GM12878 (cell line): ENCODE data around the gene CDC20B. TPM values are rescaled to one million over a fixed set of nuclear protein-coding genes. Genes with fewer than 3 reads are reported as not detected.

ENCODE experiments used
- ATAC-seq: fragments of 200-7000 bp; cut with Tn5 transposase; 3 replicates; pipeline ENCODE4 v1.9.1; 2020; ENCODE audit warnings: mild to moderate bottlenecking, moderate library complexity
- BruUV-seq: library from RNA; stranded (reverse); fragments of 400-500 nt; replicated peaks from 2 replicates; lab custom pipeline; 2021; lab: Mats Ljungman, UMichigan
- CTCF ChIA-PET: fragments of 300-600 bp; sonication (Branson Sonifier 250); formaldehyde crosslinking; extraction: SDS; loops from one replicate; lab custom pipeline; 2021; ENCODE audit warnings: inconsistent platforms; lab: Yijun Ruan, JAX
- POLR2A ChIA-PET: fragments of 350-600 bp; formaldehyde crosslinking; extraction: SDS; loops from one replicate; lab custom pipeline; 2021; ENCODE audit warnings: inconsistent platforms; lab: Charles Lee
- RAD21 ChIA-PET: fragments of 300-600 bp; sonication (Branson Sonifier 250); formaldehyde crosslinking; loops from one replicate; lab custom pipeline; 2023; ENCODE audit warnings: antibody characterized with exemption; ENCODE audit not compliant: unreplicated experiment; lab: Charles Lee
- SMC1A ChIA-PET: fragments of 300-600 bp; sonication (Branson Sonifier 250); formaldehyde crosslinking; loops from one replicate; lab custom pipeline; 2023; ENCODE audit not compliant: unreplicated experiment, uncharacterized antibody; lab: Charles Lee
- DNase-seq: peaks from one replicate; pipeline ENCODE4 v3.0.0-alpha.2; 2011; ENCODE audit warnings: low read depth, low spot score
- FAIRE-seq: peaks from 3 replicates; lab custom pipeline; 2011; peaks lifted over from hg19 to GRCh38; lab: Jason Lieb, UNC
- H2AFZ ChIP-seq: 2 replicates; pipeline ENCODE4 v1.6.0; 2011; ENCODE audit warnings: low read depth, low read length, control low read depth; ENCODE audit not compliant: control insufficient read depth
- H3K27ac ChIP-seq: 2 replicates; pipeline ENCODE4 v1.5.1; 2011; ENCODE audit warnings: control low read depth; ENCODE audit not compliant: control insufficient read depth, insufficient read depth
- H3K27me3 ChIP-seq, 2 experiments: replicated peaks in 1 of 2; 2 replicates each; pipeline versions ENCODE4 v1.6.0 to v1.6.1; 2011; ENCODE audit warnings: low read length in 1 of 2; ENCODE audit not compliant: control insufficient read depth in 2 of 2, insufficient read depth in 2 of 2
- H3K36me3 ChIP-seq, 2 experiments: 2 replicates each; pipeline ENCODE4 v1.5.1; 2011; ENCODE audit warnings: low read length in 1 of 2; ENCODE audit not compliant: control insufficient read depth in 2 of 2, insufficient read depth in 2 of 2
- H3K4me1 ChIP-seq: 2 replicates; pipeline ENCODE4 v1.6.1; 2011; ENCODE audit warnings: mild to moderate bottlenecking, low read length, moderate library complexity, mixed read lengths; ENCODE audit not compliant: control insufficient read depth, insufficient read depth
- H3K4me2 ChIP-seq: 2 replicates; pipeline ENCODE4 v1.6.0; 2011; ENCODE audit warnings: control low read depth; ENCODE audit not compliant: control insufficient read depth, insufficient read depth
- H3K4me3 ChIP-seq: fragments of 200-600 bp; sonication (generic); 2 replicates; pipeline ENCODE4 v1.5.1; 2016
- H3K79me2 ChIP-seq: 2 replicates; pipeline ENCODE4 v1.6.0; 2011; ENCODE audit warnings: low read length; ENCODE audit not compliant: control insufficient read depth, insufficient read depth
- H3K9ac ChIP-seq: 2 replicates; pipeline ENCODE4 v1.8.0; 2011; ENCODE audit warnings: low read length, control low read depth, mixed read lengths; ENCODE audit not compliant: control insufficient read depth, insufficient read depth
- H3K9me3 ChIP-seq: replicated peaks from 3 replicates; pipeline ENCODE4 v1.5.1; 2011; ENCODE audit warnings: mild to moderate bottlenecking, low read length; ENCODE audit not compliant: control insufficient read depth, insufficient read depth
- H4K20me1 ChIP-seq: 2 replicates; pipeline ENCODE4 v1.6.0; 2011; ENCODE audit not compliant: control insufficient read depth, insufficient read depth
- ATF7 ChIP-seq: fragments of 450-650 bp; IDR thresholded peaks from 2 replicates; pipeline ENCODE4 v1.6.1; 2016; ENCODE audit warnings: low read depth, mild to moderate bottlenecking
- CHD2 ChIP-seq: IDR thresholded peaks from 2 replicates; pipeline ENCODE4 v1.6.1; 2011; ENCODE audit warnings: low read depth, low read length, improper control_type of control experiment, borderline replicate concordance
- ESRRA ChIP-seq: IDR thresholded peaks from 2 replicates; pipeline ENCODE4 v1.6.1; 2012; ENCODE audit warnings: mild to moderate bottlenecking, low read length, improper control_type of control experiment
- ETV6 ChIP-seq, 2 experiments: fragments of 450-650 bp in 1 of 2; IDR thresholded peaks in 1 of 2; conservative IDR thresholded peaks in 1 of 2; 2 replicates each; pipeline ENCODE4 v1.6.1; 2014; ENCODE audit warnings: antibody characterized with exemption in 1 of 2, borderline replicate concordance in 1 of 2, low read depth in 1 of 2, mild to moderate bottlenecking in 1 of 2, moderate library complexity in 1 of 2
- FOS ChIP-seq: IDR thresholded peaks from 3 replicates; pipeline ENCODE4 v1.6.1; 2011; ENCODE audit warnings: borderline replicate concordance; ENCODE audit not compliant: insufficient read length; ENCODE audit errors: extremely low read depth
- HDGF ChIP-seq: fragments of 450-650 bp; IDR thresholded peaks from 2 replicates; pipeline ENCODE4 v1.6.1; 2016; ENCODE audit warnings: antibody characterized with exemption
- JUNB ChIP-seq: IDR thresholded peaks from 2 replicates; pipeline ENCODE4 v1.6.1; 2016; ENCODE audit warnings: antibody characterized with exemption, mild to moderate bottlenecking
- NR2C1 ChIP-seq: fragments of 450-650 bp; IDR thresholded peaks from 2 replicates; pipeline ENCODE4 v1.6.1; 2017; ENCODE audit warnings: antibody characterized with exemption, mild to moderate bottlenecking, moderate library complexity
- SMAD5 ChIP-seq: IDR thresholded peaks from 2 replicates; pipeline ENCODE4 v1.6.1; 2016; ENCODE audit warnings: antibody characterized with exemption, low read depth
- TAF1 ChIP-seq: IDR thresholded peaks from 2 replicates; pipeline ENCODE4 v1.6.1; 2011; ENCODE audit warnings: mild to moderate bottlenecking, low read depth, low read length, borderline replicate concordance
- WRNIP1 ChIP-seq: IDR thresholded peaks from 2 replicates; pipeline ENCODE4 v1.6.1; 2011; ENCODE audit warnings: low read depth, low read length, improper control_type of control experiment, borderline replicate concordance
- ZZZ3 ChIP-seq: IDR thresholded peaks from 2 replicates; pipeline ENCODE4 v1.6.1; 2011; ENCODE audit warnings: low read depth; ENCODE audit not compliant: control insufficient read depth, insufficient read length
- in situ Hi-C: fragments of 300-500 bp; cut with MboI; formaldehyde crosslinking; loops from 9 replicates; pipeline ENCODE4 v1.14.3; 2018; ENCODE audit warnings: mixed read lengths
- intact Hi-C: fragments of 100-400 bp; cut with micrococcal nuclease; formaldehyde crosslinking; loops from one replicate; pipeline ENCODE4 v1.14.2; 2022; ENCODE audit not compliant: unreplicated experiment
- polyA plus RNA-seq, 11 experiments: library from polyadenylated mRNA; depleted of rRNA in 4 of 11; unstranded in 6 of 11; stranded (reverse) in 5 of 11; fragments of >200 nt; fragmentation: Nextera tagmentation in 4 of 11; fragmentation: Illumina TruSeq in 1 of 11; extraction: Ambion mirVana in 4 of 11; extraction: Trizol in 1 of 11; gene quantifications; 1 replicate in 1 of 11; 2 replicates in 10 of 11; pipeline versions ENCODE4 v1.2.1 to v1.2.3, GENCODE V29; 2011 to 2016; ENCODE audit warnings: inconsistent platforms in 2 of 11, missing spikeins in 2 of 11, low read depth in 1 of 11
- total RNA-seq, 4 experiments: library from RNA; depleted of rRNA in 3 of 4; stranded (reverse); fragments of >200 nt in 3 of 4; fragmentation: Illumina TruSeq in 1 of 4; extraction: Trizol in 1 of 4; gene quantifications; 2 replicates each; pipeline versions ENCODE4 v1.2.1 to v1.2.3, GENCODE V29; 2013 to 2021
- TF ChIP-seq, protein P1 (sequence below): IDR thresholded peaks from 2 replicates; pipeline ENCODE4 v1.6.1; 2011; ENCODE audit warnings: mild to moderate bottlenecking, low read depth, low read length, moderate library complexity; ENCODE audit not compliant: insufficient replicate concordance
- TF ChIP-seq, protein P2 (sequence below): IDR thresholded peaks from 2 replicates; pipeline ENCODE4 v1.6.1; 2012; ENCODE audit warnings: low read depth, low read length, improper control_type of control experiment
- TF ChIP-seq, protein P3 (sequence below): IDR thresholded peaks from 2 replicates; pipeline ENCODE4 v1.6.1; 2012; ENCODE audit warnings: mild to moderate bottlenecking, low read depth, low read length
- TF ChIP-seq, protein P4 (sequence below): fragments of 450-650 bp; IDR thresholded peaks from 2 replicates; pipeline ENCODE4 v1.6.1; 2018; ENCODE audit warnings: borderline replicate concordance, mild to moderate bottlenecking; ENCODE audit not compliant: partially characterized antibody

CDC20B gene
- total and polyA plus RNA-seq, 10 of the 15 experiments (the other 5 are each of a cell fraction or from before 2014, with no cell fraction given), result 0.05 to 0.11 TPM; not detected in 8

DNA sequence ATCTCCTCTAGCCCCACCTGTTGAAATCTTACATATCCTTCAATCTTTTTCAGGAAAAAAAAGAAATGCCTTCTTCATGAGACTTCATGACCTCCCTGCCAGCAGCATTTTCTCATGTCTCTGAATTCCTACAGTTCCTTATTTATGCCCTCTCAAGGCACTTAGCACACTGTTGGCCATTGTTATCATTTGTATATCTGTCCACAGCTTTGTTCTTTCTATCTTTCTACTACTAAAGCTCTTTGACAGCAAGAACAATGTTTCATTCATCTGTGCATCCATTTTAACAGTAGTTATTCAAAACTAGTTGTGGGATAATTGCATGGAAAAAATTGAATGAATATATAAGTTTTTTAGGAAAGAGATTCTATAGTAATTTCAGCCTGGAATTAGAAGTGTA lies 91.4 kb downstream of the CDC20B start:
- DNase-seq (no peak), ATAC-seq (no peak), FAIRE-seq (no peak)
- TF ChIP-seq, protein P1, sequence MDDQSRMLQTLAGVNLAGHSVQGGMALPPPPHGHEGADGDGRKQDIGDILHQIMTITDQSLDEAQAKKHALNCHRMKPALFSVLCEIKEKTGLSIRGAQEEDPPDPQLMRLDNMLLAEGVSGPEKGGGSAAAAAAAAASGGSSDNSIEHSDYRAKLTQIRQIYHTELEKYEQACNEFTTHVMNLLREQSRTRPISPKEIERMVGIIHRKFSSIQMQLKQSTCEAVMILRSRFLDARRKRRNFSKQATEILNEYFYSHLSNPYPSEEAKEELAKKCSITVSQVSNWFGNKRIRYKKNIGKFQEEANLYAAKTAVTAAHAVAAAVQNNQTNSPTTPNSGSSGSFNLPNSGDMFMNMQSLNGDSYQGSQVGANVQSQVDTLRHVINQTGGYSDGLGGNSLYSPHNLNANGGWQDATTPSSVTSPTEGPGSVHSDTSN, result no peak
- no peak for TF ChIP-seq HDGF
- TF ChIP-seq, protein P2, sequence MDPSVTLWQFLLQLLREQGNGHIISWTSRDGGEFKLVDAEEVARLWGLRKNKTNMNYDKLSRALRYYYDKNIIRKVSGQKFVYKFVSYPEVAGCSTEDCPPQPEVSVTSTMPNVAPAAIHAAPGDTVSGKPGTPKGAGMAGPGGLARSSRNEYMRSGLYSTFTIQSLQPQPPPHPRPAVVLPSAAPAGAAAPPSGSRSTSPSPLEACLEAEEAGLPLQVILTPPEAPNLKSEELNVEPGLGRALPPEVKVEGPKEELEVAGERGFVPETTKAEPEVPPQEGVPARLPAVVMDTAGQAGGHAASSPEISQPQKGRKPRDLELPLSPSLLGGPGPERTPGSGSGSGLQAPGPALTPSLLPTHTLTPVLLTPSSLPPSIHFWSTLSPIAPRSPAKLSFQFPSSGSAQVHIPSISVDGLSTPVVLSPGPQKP, result no peak
- TF ChIP-seq ATF7, result no peak
- TF ChIP-seq NR2C1, result no peak
- TF ChIP-seq JUNB, result no peak
- TF ChIP-seq, protein P3, sequence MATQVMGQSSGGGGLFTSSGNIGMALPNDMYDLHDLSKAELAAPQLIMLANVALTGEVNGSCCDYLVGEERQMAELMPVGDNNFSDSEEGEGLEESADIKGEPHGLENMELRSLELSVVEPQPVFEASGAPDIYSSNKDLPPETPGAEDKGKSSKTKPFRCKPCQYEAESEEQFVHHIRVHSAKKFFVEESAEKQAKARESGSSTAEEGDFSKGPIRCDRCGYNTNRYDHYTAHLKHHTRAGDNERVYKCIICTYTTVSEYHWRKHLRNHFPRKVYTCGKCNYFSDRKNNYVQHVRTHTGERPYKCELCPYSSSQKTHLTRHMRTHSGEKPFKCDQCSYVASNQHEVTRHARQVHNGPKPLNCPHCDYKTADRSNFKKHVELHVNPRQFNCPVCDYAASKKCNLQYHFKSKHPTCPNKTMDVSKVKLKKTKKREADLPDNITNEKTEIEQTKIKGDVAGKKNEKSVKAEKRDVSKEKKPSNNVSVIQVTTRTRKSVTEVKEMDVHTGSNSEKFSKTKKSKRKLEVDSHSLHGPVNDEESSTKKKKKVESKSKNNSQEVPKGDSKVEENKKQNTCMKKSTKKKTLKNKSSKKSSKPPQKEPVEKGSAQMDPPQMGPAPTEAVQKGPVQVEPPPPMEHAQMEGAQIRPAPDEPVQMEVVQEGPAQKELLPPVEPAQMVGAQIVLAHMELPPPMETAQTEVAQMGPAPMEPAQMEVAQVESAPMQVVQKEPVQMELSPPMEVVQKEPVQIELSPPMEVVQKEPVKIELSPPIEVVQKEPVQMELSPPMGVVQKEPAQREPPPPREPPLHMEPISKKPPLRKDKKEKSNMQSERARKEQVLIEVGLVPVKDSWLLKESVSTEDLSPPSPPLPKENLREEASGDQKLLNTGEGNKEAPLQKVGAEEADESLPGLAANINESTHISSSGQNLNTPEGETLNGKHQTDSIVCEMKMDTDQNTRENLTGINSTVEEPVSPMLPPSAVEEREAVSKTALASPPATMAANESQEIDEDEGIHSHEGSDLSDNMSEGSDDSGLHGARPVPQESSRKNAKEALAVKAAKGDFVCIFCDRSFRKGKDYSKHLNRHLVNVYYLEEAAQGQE, result no peak
- no peak for TF ChIP-seq ESRRA
- TF ChIP-seq, protein P4, sequence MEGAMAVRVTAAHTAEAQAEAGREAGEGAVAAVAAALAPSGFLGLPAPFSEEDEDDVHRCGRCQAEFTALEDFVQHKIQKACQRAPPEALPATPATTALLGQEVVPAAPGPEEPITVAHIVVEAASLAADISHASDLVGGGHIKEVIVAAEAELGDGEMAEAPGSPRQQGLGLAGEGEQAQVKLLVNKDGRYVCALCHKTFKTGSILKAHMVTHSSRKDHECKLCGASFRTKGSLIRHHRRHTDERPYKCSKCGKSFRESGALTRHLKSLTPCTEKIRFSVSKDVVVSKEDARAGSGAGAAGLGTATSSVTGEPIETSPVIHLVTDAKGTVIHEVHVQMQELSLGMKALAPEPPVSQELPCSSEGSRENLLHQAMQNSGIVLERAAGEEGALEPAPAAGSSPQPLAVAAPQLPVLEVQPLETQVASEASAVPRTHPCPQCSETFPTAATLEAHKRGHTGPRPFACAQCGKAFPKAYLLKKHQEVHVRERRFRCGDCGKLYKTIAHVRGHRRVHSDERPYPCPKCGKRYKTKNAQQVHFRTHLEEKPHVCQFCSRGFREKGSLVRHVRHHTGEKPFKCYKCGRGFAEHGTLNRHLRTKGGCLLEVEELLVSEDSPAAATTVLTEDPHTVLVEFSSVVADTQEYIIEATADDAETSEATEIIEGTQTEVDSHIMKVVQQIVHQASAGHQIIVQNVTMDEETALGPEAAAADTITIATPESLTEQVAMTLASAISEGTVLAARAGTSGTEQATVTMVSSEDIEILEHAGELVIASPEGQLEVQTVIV, result no peak
- TF ChIP-seq CHD2, result no peak
- TF ChIP-seq ETV6 (conservative IDR thresholded peaks at IDR 0.05 in 1 of 2, IDR thresholded peaks at IDR 0.05 in 1 of 2; ENCODE audit: borderline replicate concordance in 1 of 2, low read depth in 1 of 2), result no peak
- TF ChIP-seq FOS, result no peak
- TF ChIP-seq WRNIP1, result no peak
- TF ChIP-seq ZZZ3, result no peak
- no peak for TF ChIP-seq SMAD5
- no peak for TF ChIP-seq TAF1
- Histone ChIP-seq H3K4me2 (no peak overlapping the region), H3K27me3 (no peaks in the 10 kb centered on the region), H4K20me1 (no peaks in the 10 kb centered on the region), H3K79me2 (no peaks in the 10 kb centered on the region), H3K36me3 (no peaks in the 10 kb centered on the region), H2AFZ (no peak overlapping the region), H3K4me1 (no peaks in the 10 kb centered on the region), H3K27ac (no peak overlapping the region), H3K4me3 (no peak overlapping the region), H3K9ac (no peak overlapping the region), H3K9me3 (no peaks in the 10 kb centered on the region; the same call in 2 of the 3 replicates)
- no TSS peak for BruUV-seq
- in situ Hi-C loops (no loop called here), intact Hi-C loops (no loop called here)
- POLR2A ChIA-PET, result no interaction called here
- RAD21 ChIA-PET, result no interaction called here
- SMC1A ChIA-PET, result no interaction called here
- CTCF ChIA-PET, result no interaction called here
